ENCODE data around the gene SNRPA. TPM values are rescaled to one million over a fixed set of nuclear protein-coding genes. Genes with fewer than 3 reads are reported as not detected.
A peak's percentile ranks its signal among the peaks of the same experiment; 100 is the strongest.

The SNRPA gene
- total RNA-seq, 2 donors from 2014 or later = 40.4 to 107 TPM

- TF ChIP-seq CTCF (IDR thresholded peaks at IDR 0.05) = no peak
- Histone ChIP-seq H3K36me3 (peaks cover 11% of the 10 kb centered on the region), H3K27ac (peak overlapping the region; percentile 99), H3K27me3 (replicated peaks; ENCODE audit: insufficient read depth) (no peaks in the 10 kb centered on the region), H3K9me3 (no peaks in the 10 kb centered on the region), H3K4me1 (ENCODE audit: control insufficient read depth in 1 of 2, low read depth in 2 of 2) (peaks cover 6 to 22% of the 10 kb centered on the region in 2 donors), H3K4me3 (peak overlapping the region; percentile 87)
- no peak for ATAC-seq (ENCODE audit: insufficient number of reproducible peaks, low FRiP score, low read depth)
- no peak for DNase-seq (ENCODE audit: low spot score)
These were observed 37.1 kb upstream of the SNRPA start for GRCh38 chr19:40713939-40714338.

GRCh38 chr19:40714441-40715299 lies 36.3 kb upstream of the SNRPA start:
- Histone ChIP-seq H3K9me3 (no peaks in the 10 kb centered on the region), H3K27me3 (replicated peaks; ENCODE audit: insufficient read depth) (no peaks in the 10 kb centered on the region), H3K36me3 (peaks cover 10% of the 10 kb centered on the region), H3K27ac (peak overlapping the region; percentile 99), H3K4me3 (peak overlapping the region; percentile 87), H3K4me1 (ENCODE audit: control insufficient read depth in 1 of 2, low read depth in 2 of 2) (peaks cover 6 to 26% of the 10 kb centered on the region in 2 donors)
- peak; percentile 44 for ATAC-seq (ENCODE audit: insufficient number of reproducible peaks, low FRiP score, low read depth)
- DNase-seq (ENCODE audit: low spot score) = peak; percentile 80
- no peak for TF ChIP-seq CTCF (IDR thresholded peaks at IDR 0.05)

- ATAC-seq (ENCODE audit: insufficient number of reproducible peaks, low FRiP score, low read depth) (peak; percentile 7), DNase-seq (ENCODE audit: low spot score) (peak; percentile 78)
- H3K4me1 ChIP-seq (ENCODE audit: control insufficient read depth in 1 of 2, low read depth in 2 of 2) = peaks cover 13 to 40% of the 10 kb centered on the region in 2 donors
- no peak for TF ChIP-seq CTCF (IDR thresholded peaks at IDR 0.05)
- H3K4me3 ChIP-seq = peak overlapping the region; percentile 87
- H3K9me3 ChIP-seq = no peaks in the 10 kb centered on the region
- peak overlapping the region; percentile 99 for H3K27ac ChIP-seq
- no peaks in the 10 kb centered on the region for H3K36me3 ChIP-seq
- no peaks in the 10 kb centered on the region for H3K27me3 ChIP-seq (replicated peaks; ENCODE audit: insufficient read depth)
These were observed 34.9 kb upstream of the SNRPA start for GRCh38 chr19:40716031-40716481.

GRCh38 chr19:40716482-40717324 lies 34.3 kb upstream of the SNRPA start, which contains the start of the genes COQ8B and ITPKC:
Gene COQ8B, minus strand, starts transcription at chr19:40716886. Its CDS starts 2,254 bp downstream, at chr19:40714632.
Gene ITPKC, plus strand, starts transcription at chr19:40717112. Its CDS starts 24 bp downstream, at chr19:40717136.
- peak; percentile 45 for ATAC-seq (ENCODE audit: insufficient number of reproducible peaks, low FRiP score, low read depth)
- peaks cover 18 to 46% of the 10 kb centered on the region in 2 donors for H3K4me1 ChIP-seq (ENCODE audit: control insufficient read depth in 1 of 2, low read depth in 2 of 2)
- no peak for TF ChIP-seq CTCF (IDR thresholded peaks at IDR 0.05)
- H3K9me3 ChIP-seq = no peaks in the 10 kb centered on the region
- H3K36me3 ChIP-seq = no peaks in the 10 kb centered on the region
- H3K27me3 ChIP-seq (replicated peaks; ENCODE audit: insufficient read depth) = no peaks in the 10 kb centered on the region
- DNase-seq (ENCODE audit: low spot score) = peak; percentile 97
- peak within 1 kb of the TSS; percentile 99 for H3K27ac ChIP-seq
- peak within 1 kb of the TSS; percentile 87 for H3K4me3 ChIP-seq

Data from thoracic aorta (tissue), 2 donors.